ACC112 (cell line): ENCODE measurements around the gene UBAC1.

Experiments used
- H2AFZ ChIP-seq: fragments of 200-600 bp; sonication (generic); one replicate; pipeline ENCODE4 v1.6.0; 2017; ENCODE audit warnings: antibody characterized with exemption, low read length; ENCODE audit not compliant: unreplicated experiment
- H3K27ac ChIP-seq: fragments of 200-600 bp; sonication (generic); 2 replicates; pipeline ENCODE4 v1.5.1; 2014; ENCODE audit warnings: low read depth, mild to moderate bottlenecking, antibody characterized with exemption, low read length, moderate library complexity
- H3K27me3 ChIP-seq: fragments of 200-600 bp; sonication (generic); 2 replicates; pipeline ENCODE4 v1.6.1; 2014; ENCODE audit warnings: mild to moderate bottlenecking, antibody characterized with exemption, low read length, moderate library complexity, mixed read lengths; ENCODE audit not compliant: insufficient read depth
- H3K36me3 ChIP-seq: fragments of 200-600 bp; sonication (generic); 2 replicates; pipeline ENCODE4 v1.6.1; 2016; ENCODE audit warnings: mild to moderate bottlenecking, antibody characterized with exemption, low read length, moderate library complexity, mixed read lengths; ENCODE audit not compliant: insufficient read depth
- H3K4me1 ChIP-seq: fragments of 200-600 bp; sonication (generic); one replicate; pipeline ENCODE4 v1.6.1; 2016; ENCODE audit warnings: low read length, mixed read lengths; ENCODE audit not compliant: insufficient read depth, unreplicated experiment, control insufficient read depth
- H3K4me3 ChIP-seq: fragments of 200-600 bp; sonication (generic); 2 replicates; pipeline ENCODE4 v1.5.1; 2014; ENCODE audit warnings: mild to moderate bottlenecking, low read depth, low read length
- H3K79me2 ChIP-seq: fragments of 200-600 bp; sonication (generic); one replicate; pipeline ENCODE4 v1.6.0; 2016; ENCODE audit warnings: low read length; ENCODE audit not compliant: control insufficient read depth, unreplicated experiment, insufficient read depth

Gene UBAC1

GRCh38 chr9:135985459-135985774, 24.2 kb upstream of the UBAC1 start:
- H3K27ac ChIP-seq = no peak overlapping the region

GRCh38 chr9:135984072-135984710, 23.0 kb upstream of the UBAC1 start:
- Histone ChIP-seq H3K27ac (no peak overlapping the region), H3K79me2 (no peaks in the 10 kb centered on the region), H3K4me3 (no peak overlapping the region), H3K4me1 (peaks cover 2% of the 10 kb centered on the region), H3K36me3 (no peaks in the 10 kb centered on the region), H3K27me3 (0 out of 2 replicates have a peak, but pooled peaks cover 11% of the 10 kb centered on the region), H2AFZ (no peak overlapping the region)

More at GRCh38 chr9:135985459-135985774, 24.2 kb upstream of the UBAC1 start:
- Histone ChIP-seq H3K36me3 (no peaks in the 10 kb centered on the region), H3K4me1 (no peaks in the 10 kb centered on the region), H3K27me3 (0 out of 2 replicates have a peak, but pooled peaks cover 11% of the 10 kb centered on the region), H3K4me3 (no peak overlapping the region), H3K79me2 (no peaks in the 10 kb centered on the region), H2AFZ (no peak overlapping the region)

- H3K4me3 ChIP-seq = no peak overlapping the region
- H3K79me2 ChIP-seq = no peaks in the 10 kb centered on the region
- no peaks in the 10 kb centered on the region for H3K36me3 ChIP-seq
- H3K27me3 ChIP-seq = 0 out of 2 replicates have a peak, but pooled peaks cover 11% of the 10 kb centered on the region
- H3K27ac ChIP-seq = no peak overlapping the region
- peaks cover 8% of the 10 kb centered on the region for H3K4me1 ChIP-seq
- no peak overlapping the region for H2AFZ ChIP-seq
These were observed 22.3 kb upstream of the UBAC1 start for GRCh38 chr9:135983208-135984071.

GRCh38 chr9:135982499-135983207, 21.5 kb upstream of the UBAC1 start:
- Histone ChIP-seq H3K36me3 (no peaks in the 10 kb centered on the region), H3K4me3 (no peak overlapping the region), H3K27me3 (0 out of 2 replicates have a peak, but pooled peaks cover 11% of the 10 kb centered on the region), H3K79me2 (no peaks in the 10 kb centered on the region), H2AFZ (no peak overlapping the region), H3K4me1 (peaks cover 8% of the 10 kb centered on the region), H3K27ac (no peak overlapping the region)

- Histone ChIP-seq H3K79me2 (no peaks in the 10 kb centered on the region), H3K36me3 (no peaks in the 10 kb centered on the region), H3K27ac (no peak overlapping the region), H3K4me1 (peaks cover 8% of the 10 kb centered on the region), H3K4me3 (no peak overlapping the region), H3K27me3 (0 out of 2 replicates have a peak, but pooled peaks cover 11% of the 10 kb centered on the region), H2AFZ (no peak overlapping the region)
These were observed 19.9 kb upstream of the UBAC1 start for GRCh38 chr9:135980926-135981630.

- Histone ChIP-seq H3K79me2 (no peaks in the 10 kb centered on the region), H3K27me3 (0 out of 2 replicates have a peak, but pooled peaks cover 10% of the 10 kb centered on the region), H3K36me3 (no peaks in the 10 kb centered on the region), H3K4me3 (no peak overlapping the region), H2AFZ (no peak overlapping the region), H3K4me1 (peaks cover 8% of the 10 kb centered on the region), H3K27ac (no peak overlapping the region)
These were observed 18.5 kb upstream of the UBAC1 start for GRCh38 chr9:135979547-135980166.

- no peaks in the 10 kb centered on the region for H3K36me3 ChIP-seq
- H3K4me1 ChIP-seq = peaks cover 8% of the 10 kb centered on the region
- H3K4me3 ChIP-seq = no peak overlapping the region
- 0 out of 2 replicates have a peak, but pooled peaks cover 2% of the 10 kb centered on the region for H3K27me3 ChIP-seq
- no peak overlapping the region for H2AFZ ChIP-seq
- no peak overlapping the region for H3K27ac ChIP-seq
- no peaks in the 10 kb centered on the region for H3K79me2 ChIP-seq
These were observed 17.7 kb upstream of the UBAC1 start for GRCh38 chr9:135978642-135979546.

- Histone ChIP-seq H3K36me3 (no peaks in the 10 kb centered on the region), H3K79me2 (no peaks in the 10 kb centered on the region), H2AFZ (no peak overlapping the region), H3K4me3 (no peak overlapping the region), H3K27me3 (no peaks in the 10 kb centered on the region), H3K27ac (no peak overlapping the region), H3K4me1 (peaks cover 8% of the 10 kb centered on the region)
These were observed 15.8 kb upstream of the UBAC1 start for GRCh38 chr9:135976944-135977343.

GRCh38 chr9:135976531-135976930, 15.4 kb upstream of the UBAC1 start:
- Histone ChIP-seq H3K4me1 (peaks cover 8% of the 10 kb centered on the region), H2AFZ (no peak overlapping the region), H3K4me3 (no peak overlapping the region), H3K27ac (no peak overlapping the region), H3K36me3 (no peaks in the 10 kb centered on the region), H3K79me2 (no peaks in the 10 kb centered on the region), H3K27me3 (no peaks in the 10 kb centered on the region)
